GM12878 (cell line): ENCODE measurements around the gene PARP1. TPM values are rescaled to one million over a fixed set of nuclear protein-coding genes. Genes with fewer than 3 reads are reported as not detected.

Experiments
- BHLHE40 ChIP-seq, 2 experiments: fragments of 450-650 bp in 1 of 2; IDR thresholded peaks; 2 replicates each; pipeline ENCODE4 v1.6.1; 2011 to 2017; ENCODE audit warnings: low read depth in 2 of 2, borderline replicate concordance in 1 of 2, improper control_type of control experiment in 1 of 2, low read length in 1 of 2, mild to moderate bottlenecking in 1 of 2
- BRCA1 ChIP-seq: IDR thresholded peaks from 2 replicates; pipeline ENCODE4 v1.6.1; 2011; ENCODE audit warnings: low read depth, low read length, improper control_type of control experiment
- CHD1 ChIP-seq: IDR thresholded peaks from 2 replicates; pipeline ENCODE4 v1.6.1; 2012; ENCODE audit warnings: low read depth, low read length, improper control_type of control experiment
- DPF2 ChIP-seq: fragments of 450-650 bp; IDR thresholded peaks from 2 replicates; pipeline ENCODE4 v1.6.1; 2017; ENCODE audit warnings: mild to moderate bottlenecking
- IKZF2 ChIP-seq, 2 experiments: fragments of 450-650 bp; IDR thresholded peaks; 2 replicates each; pipeline ENCODE4 v1.6.1; 2017; ENCODE audit warnings: mild to moderate bottlenecking in 2 of 2, moderate library complexity in 2 of 2
- RAD51 ChIP-seq: fragments of 450-650 bp; IDR thresholded peaks from 2 replicates; pipeline ENCODE4 v1.6.1; 2016; ENCODE audit warnings: moderate library complexity, mild to moderate bottlenecking, inconsistent platforms
- SPI1 ChIP-seq: IDR thresholded peaks from 2 replicates; pipeline ENCODE4 v1.6.1; 2011; ENCODE audit warnings: low read depth, mild to moderate bottlenecking, low read length, moderate library complexity, borderline replicate concordance; ENCODE audit not compliant: insufficient read depth
- TCF3 ChIP-seq: IDR thresholded peaks from 2 replicates; pipeline ENCODE4 v1.6.1; 2012; ENCODE audit warnings: low read depth, mild to moderate bottlenecking, low read length, borderline replicate concordance; ENCODE audit not compliant: insufficient read depth
- polyA plus RNA-seq, 11 experiments: library from polyadenylated mRNA; depleted of rRNA in 4 of 11; unstranded in 6 of 11; stranded (reverse) in 5 of 11; fragments of >200 nt; fragmentation: Nextera tagmentation in 4 of 11; fragmentation: Illumina TruSeq in 1 of 11; extraction: Ambion mirVana in 4 of 11; extraction: Trizol in 1 of 11; gene quantifications; 1 replicate in 1 of 11; 2 replicates in 10 of 11; pipeline versions ENCODE4 v1.2.1 to v1.2.3, GENCODE V29; 2011 to 2016; ENCODE audit warnings: inconsistent platforms in 2 of 11, missing spikeins in 2 of 11, low read depth in 1 of 11
- total RNA-seq, 4 experiments: library from RNA; depleted of rRNA in 3 of 4; stranded (reverse); fragments of >200 nt in 3 of 4; fragmentation: Illumina TruSeq in 1 of 4; extraction: Trizol in 1 of 4; gene quantifications; 2 replicates each; pipeline versions ENCODE4 v1.2.1 to v1.2.3, GENCODE V29; 2013 to 2021
- TF ChIP-seq, protein P1 (sequence below): fragments of 450-650 bp; IDR thresholded peaks from 2 replicates; pipeline ENCODE4 v1.6.1; 2017; ENCODE audit warnings: mild to moderate bottlenecking, moderate library complexity
- TF ChIP-seq, protein P2 (sequence below), 3 experiments: IDR thresholded peaks in 2 of 3; conservative IDR thresholded peaks in 1 of 3; 2 replicates each; pipeline ENCODE4 v1.5.1; 2011; ENCODE audit warnings: low read depth in 3 of 3, low read length in 3 of 3, mild to moderate bottlenecking in 3 of 3, control low read depth in 2 of 3, moderate library complexity in 2 of 3, inconsistent platforms in 1 of 3, mixed read lengths in 1 of 3; ENCODE audit not compliant: control insufficient read depth in 2 of 3, insufficient read depth in 1 of 3; ENCODE audit errors: extremely low read depth in 1 of 3
- TF ChIP-seq, protein P3 (sequence below): IDR thresholded peaks from 2 replicates; pipeline ENCODE4 v1.6.1; 2011; ENCODE audit warnings: borderline replicate concordance, low read depth, mild to moderate bottlenecking, moderate library complexity, low read length; ENCODE audit not compliant: insufficient read depth, poor library complexity, severe bottlenecking

Gene PARP1
- total and polyA plus RNA-seq, 10 of the 15 experiments (the other 5 are each of a cell fraction or from before 2014, with no cell fraction given) = 113 to 287 (median 265) TPM

DNA sequence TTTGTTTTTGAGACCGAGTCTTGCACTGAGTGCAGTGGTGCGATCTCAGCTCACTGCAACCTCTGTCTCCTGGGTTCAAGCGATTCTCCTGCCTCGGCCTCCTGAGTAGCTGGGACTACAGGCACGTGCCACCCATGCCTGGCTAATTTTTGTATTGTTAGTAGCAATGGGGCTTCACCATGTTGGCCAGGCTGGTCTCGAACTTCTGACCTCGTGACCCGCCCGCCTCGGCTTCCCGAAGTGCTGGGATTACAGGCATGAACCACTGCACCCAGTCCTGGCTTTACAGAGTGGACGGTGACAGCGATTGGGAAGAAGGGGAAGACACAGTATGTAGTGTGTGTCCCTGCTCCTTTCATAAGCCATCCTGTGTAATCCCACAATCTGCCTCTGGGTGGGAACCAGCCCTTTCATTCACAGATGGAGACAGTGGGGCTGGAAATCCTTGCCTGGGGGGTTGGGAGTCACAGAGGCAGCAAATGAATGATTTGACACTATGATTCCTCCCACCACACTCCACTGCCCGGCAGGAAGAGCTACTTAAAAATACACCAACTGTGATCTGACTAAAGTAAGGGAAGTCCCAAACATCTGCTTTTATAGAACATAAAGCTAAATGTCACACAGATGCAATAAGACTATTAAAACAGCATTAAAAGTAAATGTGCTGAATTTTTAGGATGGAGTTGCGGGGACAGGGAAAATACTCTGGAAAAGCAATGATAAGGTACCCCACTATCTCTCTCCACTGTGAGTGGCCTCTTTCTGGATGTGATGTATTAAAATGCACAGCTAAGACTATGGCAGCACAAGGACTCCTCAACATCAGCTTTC is 4.5 kb downstream of the PARP1 start (continued):
- TF ChIP-seq, protein P1, sequence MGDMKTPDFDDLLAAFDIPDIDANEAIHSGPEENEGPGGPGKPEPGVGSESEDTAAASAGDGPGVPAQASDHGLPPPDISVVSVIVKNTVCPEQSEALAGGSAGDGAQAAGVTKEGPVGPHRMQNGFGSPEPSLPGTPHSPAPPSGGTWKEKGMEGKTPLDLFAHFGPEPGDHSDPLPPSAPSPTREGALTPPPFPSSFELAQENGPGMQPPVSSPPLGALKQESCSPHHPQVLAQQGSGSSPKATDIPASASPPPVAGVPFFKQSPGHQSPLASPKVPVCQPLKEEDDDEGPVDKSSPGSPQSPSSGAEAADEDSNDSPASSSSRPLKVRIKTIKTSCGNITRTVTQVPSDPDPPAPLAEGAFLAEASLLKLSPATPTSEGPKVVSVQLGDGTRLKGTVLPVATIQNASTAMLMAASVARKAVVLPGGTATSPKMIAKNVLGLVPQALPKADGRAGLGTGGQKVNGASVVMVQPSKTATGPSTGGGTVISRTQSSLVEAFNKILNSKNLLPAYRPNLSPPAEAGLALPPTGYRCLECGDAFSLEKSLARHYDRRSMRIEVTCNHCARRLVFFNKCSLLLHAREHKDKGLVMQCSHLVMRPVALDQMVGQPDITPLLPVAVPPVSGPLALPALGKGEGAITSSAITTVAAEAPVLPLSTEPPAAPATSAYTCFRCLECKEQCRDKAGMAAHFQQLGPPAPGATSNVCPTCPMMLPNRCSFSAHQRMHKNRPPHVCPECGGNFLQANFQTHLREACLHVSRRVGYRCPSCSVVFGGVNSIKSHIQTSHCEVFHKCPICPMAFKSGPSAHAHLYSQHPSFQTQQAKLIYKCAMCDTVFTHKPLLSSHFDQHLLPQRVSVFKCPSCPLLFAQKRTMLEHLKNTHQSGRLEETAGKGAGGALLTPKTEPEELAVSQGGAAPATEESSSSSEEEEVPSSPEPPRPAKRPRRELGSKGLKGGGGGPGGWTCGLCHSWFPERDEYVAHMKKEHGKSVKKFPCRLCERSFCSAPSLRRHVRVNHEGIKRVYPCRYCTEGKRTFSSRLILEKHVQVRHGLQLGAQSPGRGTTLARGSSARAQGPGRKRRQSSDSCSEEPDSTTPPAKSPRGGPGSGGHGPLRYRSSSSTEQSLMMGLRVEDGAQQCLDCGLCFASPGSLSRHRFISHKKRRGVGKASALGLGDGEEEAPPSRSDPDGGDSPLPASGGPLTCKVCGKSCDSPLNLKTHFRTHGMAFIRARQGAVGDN = no peak
- TF ChIP-seq IKZF2 (IDR thresholded peaks at IDR 0.05) = peak; percentile 16 to 36; a peak in 2 of 4 replicates
- TF ChIP-seq BHLHE40 (IDR thresholded peaks at IDR 0.05; ENCODE audit: borderline replicate concordance in 1 of 2, low read depth in 2 of 2, low read length in 1 of 2) = peak in 1 of 2 experiments; percentile 79; a peak in 2 of 4 replicates
- TF ChIP-seq, protein P2, sequence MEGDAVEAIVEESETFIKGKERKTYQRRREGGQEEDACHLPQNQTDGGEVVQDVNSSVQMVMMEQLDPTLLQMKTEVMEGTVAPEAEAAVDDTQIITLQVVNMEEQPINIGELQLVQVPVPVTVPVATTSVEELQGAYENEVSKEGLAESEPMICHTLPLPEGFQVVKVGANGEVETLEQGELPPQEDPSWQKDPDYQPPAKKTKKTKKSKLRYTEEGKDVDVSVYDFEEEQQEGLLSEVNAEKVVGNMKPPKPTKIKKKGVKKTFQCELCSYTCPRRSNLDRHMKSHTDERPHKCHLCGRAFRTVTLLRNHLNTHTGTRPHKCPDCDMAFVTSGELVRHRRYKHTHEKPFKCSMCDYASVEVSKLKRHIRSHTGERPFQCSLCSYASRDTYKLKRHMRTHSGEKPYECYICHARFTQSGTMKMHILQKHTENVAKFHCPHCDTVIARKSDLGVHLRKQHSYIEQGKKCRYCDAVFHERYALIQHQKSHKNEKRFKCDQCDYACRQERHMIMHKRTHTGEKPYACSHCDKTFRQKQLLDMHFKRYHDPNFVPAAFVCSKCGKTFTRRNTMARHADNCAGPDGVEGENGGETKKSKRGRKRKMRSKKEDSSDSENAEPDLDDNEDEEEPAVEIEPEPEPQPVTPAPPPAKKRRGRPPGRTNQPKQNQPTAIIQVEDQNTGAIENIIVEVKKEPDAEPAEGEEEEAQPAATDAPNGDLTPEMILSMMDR (IDR thresholded peaks at IDR 0.05 in 2 of 3, conservative IDR thresholded peaks at IDR 0.05 in 1 of 3; ENCODE audit: control insufficient read depth in 2 of 3, extremely low read depth in 1 of 3, insufficient read depth in 1 of 3, low read depth in 3 of 3, low read length in 3 of 3) = peak; percentile 18 to 49 (median 34); a peak in 4 of 6 replicates
- no peak for TF ChIP-seq RAD51
- no peak for TF ChIP-seq BRCA1
- no peak for TF ChIP-seq TCF3
- TF ChIP-seq SPI1 = no peak
- TF ChIP-seq CHD1 = no peak
- no peak for TF ChIP-seq DPF2
- TF ChIP-seq, protein P3, sequence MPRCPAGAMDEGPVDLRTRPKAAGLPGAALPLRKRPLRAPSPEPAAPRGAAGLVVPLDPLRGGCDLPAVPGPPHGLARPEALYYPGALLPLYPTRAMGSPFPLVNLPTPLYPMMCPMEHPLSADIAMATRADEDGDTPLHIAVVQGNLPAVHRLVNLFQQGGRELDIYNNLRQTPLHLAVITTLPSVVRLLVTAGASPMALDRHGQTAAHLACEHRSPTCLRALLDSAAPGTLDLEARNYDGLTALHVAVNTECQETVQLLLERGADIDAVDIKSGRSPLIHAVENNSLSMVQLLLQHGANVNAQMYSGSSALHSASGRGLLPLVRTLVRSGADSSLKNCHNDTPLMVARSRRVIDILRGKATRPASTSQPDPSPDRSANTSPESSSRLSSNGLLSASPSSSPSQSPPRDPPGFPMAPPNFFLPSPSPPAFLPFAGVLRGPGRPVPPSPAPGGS = no peak
